Measurements from ENCODE around the gene NAV3.

NAV3 gene

GRCh38 chr12:77938301-77938700 is 107.6 kb downstream of the NAV3 start:
- no peak for DNase-seq

- DNase-seq: no peak
Observed at GRCh38 chr12:77940011-77940423, 109.3 kb downstream of the NAV3 start.

GRCh38 chr12:77940567-77940966 is 109.9 kb downstream of the NAV3 start:
- no peak for DNase-seq

- DNase-seq: no peak
Observed at GRCh38 chr12:77941401-77941800, 110.7 kb downstream of the NAV3 start.

- DNase-seq: no peak
Observed at GRCh38 chr12:77943466-77943865, 112.8 kb downstream of the NAV3 start.

- DNase-seq: no peak
Observed at GRCh38 chr12:77946541-77947061, 115.9 kb downstream of the NAV3 start.

GRCh38 chr12:77947330-77947729 is 116.6 kb downstream of the NAV3 start:
- no peak for DNase-seq

- DNase-seq: no peak
Observed at GRCh38 chr12:77947746-77948145, 117.1 kb downstream of the NAV3 start.

GRCh38 chr12:77949943-77950342 is 119.2 kb downstream of the NAV3 start:
- no peak for DNase-seq

GRCh38 chr12:77953528-77954205 is 123.0 kb downstream of the NAV3 start:
- DNase-seq: no peak

GRCh38 chr12:77954206-77954555 is 123.5 kb downstream of the NAV3 start:
- DNase-seq: no peak

GRCh38 chr12:77957062-77957461 is 126.4 kb downstream of the NAV3 start:
- DNase-seq: no peak

- no peak for DNase-seq
Observed at GRCh38 chr12:77963576-77964178, 133.0 kb downstream of the NAV3 start.

GRCh38 chr12:77965790-77966189 is 135.1 kb downstream of the NAV3 start:
- DNase-seq: no peak

GRCh38 chr12:77968021-77968420 is 137.3 kb downstream of the NAV3 start:
- DNase-seq: no peak

GRCh38 chr12:77968571-77968970 is 137.9 kb downstream of the NAV3 start:
- DNase-seq: no peak

- DNase-seq: no peak
Observed at GRCh38 chr12:77973579-77973978, 142.9 kb downstream of the NAV3 start.

- DNase-seq: no peak
Observed at GRCh38 chr12:77974645-77975044, 144.0 kb downstream of the NAV3 start.

- no peak for DNase-seq
Observed at GRCh38 chr12:77979597-77980250, 149.0 kb downstream of the NAV3 start.

GRCh38 chr12:77980782-77981181 is 150.1 kb downstream of the NAV3 start:
- DNase-seq: no peak

GRCh38 chr12:77983859-77984258 is 153.2 kb downstream of the NAV3 start:
- no peak for DNase-seq

GRCh38 chr12:77992760-77993159 is 162.1 kb downstream of the NAV3 start:
- DNase-seq: no peak

GRCh38 chr12:77993658-77994057 is 163.0 kb downstream of the NAV3 start:
- DNase-seq: no peak
